Esophagus muscularis mucosa (tissue), 4 donors: Measurements from ENCODE around the gene UNC45B. TPM values are rescaled to one million over a fixed set of nuclear protein-coding genes. Genes with fewer than 3 reads are reported as not detected.

Experiments used
- DNase-seq: peaks from one replicate; pipeline ENCODE4 v3.0.0-alpha.2; 2017; ENCODE audit errors: extremely low spot score
- H3K27ac ChIP-seq, 4 donors: fragments of 200-600 bp; sonication (generic); replicated peaks in 1 of 4; 1 replicate in 3 of 4; 2 replicates in 1 of 4; pipeline ENCODE4 v1.5.1; 2016 to 2019; ENCODE audit warnings: mild to moderate bottlenecking in 1 of 4
- H3K27me3 ChIP-seq, 4 donors: fragments of 200-600 bp; sonication (generic); one replicate each; pipeline versions ENCODE4 v1.5.1 to v1.6.0; 2016 to 2019
- H3K36me3 ChIP-seq, 4 donors: fragments of 200-600 bp; sonication (generic); one replicate each; pipeline ENCODE4 v1.5.1; 2016 to 2019
- H3K4me1 ChIP-seq, 4 donors: fragments of 200-600 bp; sonication (generic); one replicate each; pipeline ENCODE4 v1.5.1; 2016 to 2019
- H3K4me3 ChIP-seq, 4 donors: fragments of 200-600 bp; sonication (generic); 1 replicate in 2 of 4; 2 replicates in 2 of 4; pipeline ENCODE4 v1.5.1; 2016 to 2019; ENCODE audit warnings: mild to moderate bottlenecking in 4 of 4, moderate library complexity in 1 of 4
- H3K9me3 ChIP-seq, 4 donors: fragments of 200-600 bp; sonication (generic); 1 replicate in 3 of 4; 2 replicates in 1 of 4; pipeline ENCODE4 v1.5.1; 2016 to 2019
- CTCF ChIP-seq, 3 experiments: fragments of 200-600 bp in 2 of 3; fragments of 450-650 bp in 1 of 3; sonication (generic) in 2 of 3; IDR thresholded peaks; one replicate each; pipeline ENCODE4 v1.5.1; 2017 to 2019; ENCODE audit warnings: antibody characterized with exemption in 3 of 3, mild to moderate bottlenecking in 2 of 3, moderate library complexity in 1 of 3
- EP300 ChIP-seq: sonication (generic); formaldehyde crosslinking; IDR thresholded peaks from one replicate; pipeline ENCODE4 v1.6.1; 2017; ENCODE audit warnings: antibody characterized with exemption
- POLR2A ChIP-seq: fragments of 450-650 bp; IDR thresholded peaks from one replicate; pipeline ENCODE4 v1.6.1; 2017; ENCODE audit warnings: antibody characterized with exemption, moderate library complexity, mild to moderate bottlenecking, low read depth
- POLR2AphosphoS5 ChIP-seq, 2 donors: sonication (generic); formaldehyde crosslinking; IDR thresholded peaks; one replicate each; pipeline ENCODE4 v1.6.1; 2017; ENCODE audit warnings: antibody characterized with exemption in 2 of 2
- WGBS: methylation state at CpG from one replicate; pipeline ENCODE4 v1.1.5; 2018; 5-methylcytosine and 5-hydroxymethylcytosine counted together
- intact Hi-C: fragments of 100-400 bp; cut with DNase I; formaldehyde crosslinking; loops from one replicate; pipeline ENCODE4 v1.15.1; 2023
- total RNA-seq, 4 donors: library from RNA; depleted of rRNA; stranded (reverse); fragments of >200 nt; gene quantifications; one replicate each; pipeline versions ENCODE4 v1.1.0 to v1.2.1, GENCODE V29; 2016

Gene UNC45B
- total RNA-seq, 4 donors from 2014 or later: under 0.01 to 0.23 (median 0.06) TPM; not detected in 1

- no peaks in the 10 kb centered on the region for H3K9me3 ChIP-seq
- H3K27me3 ChIP-seq: peaks cover 0 to 3% (median 0%) of the 10 kb centered on the region in 4 donors
- no peak overlapping the region for H3K4me3 ChIP-seq
- no peaks in the 10 kb centered on the region for H3K36me3 ChIP-seq
- intact Hi-C loops: loop anchor here (10.0 kb wide), 1 partner anchor 60 kb away; no protein-coding TSS in a partner anchor
- no peak for DNase-seq
- H3K4me1 ChIP-seq: peaks cover 0 to 9% (median 3%) of the 10 kb centered on the region in 4 donors
- 47% methylated on average over 5 of the region's 5 CpGs for WGBS
- H3K27ac ChIP-seq: peak overlapping the region in 2 of 4 donors; percentile 26 to 31
- TF ChIP-seq CTCF (IDR thresholded peaks at IDR 0.05) (no peak), POLR2A (no peak), EP300 (no peak), POLR2AphosphoS5 (IDR thresholded peaks at IDR 0.05) (no peak)
Observed at GRCh38 chr17:35214631-35215273, 67.1 kb downstream of the UNC45B start.

GRCh38 chr17:35217107-35217506 is 69.5 kb downstream of the UNC45B start:
- WGBS: 59% methylated on average over 5 of the region's 5 CpGs
- Histone ChIP-seq H3K9me3 (peaks cover 0 to 2% (median 0%) of the 10 kb centered on the region in 4 donors), H3K27me3 (no peaks in the 10 kb centered on the region), H3K4me3 (no peak overlapping the region), H3K4me1 (peaks cover 0 to 9% (median 3%) of the 10 kb centered on the region in 4 donors), H3K27ac (no peak overlapping the region), H3K36me3 (no peaks in the 10 kb centered on the region)
- TF ChIP-seq CTCF (IDR thresholded peaks at IDR 0.05): no peak
- no peak for TF ChIP-seq POLR2A
- DNase-seq: no peak
- intact Hi-C loops: loop anchor here (10.0 kb wide), 1 partner anchor 62 kb away; no protein-coding TSS in a partner anchor

- TF ChIP-seq POLR2AphosphoS5 (IDR thresholded peaks at IDR 0.05) (no peak), CTCF (IDR thresholded peaks at IDR 0.05) (no peak), EP300 (no peak), POLR2A (no peak)
- DNase-seq: no peak
- intact Hi-C loops: loop anchor here (10.0 kb wide), 1 partner anchor 64 kb away; no protein-coding TSS in a partner anchor
- H3K36me3 ChIP-seq: no peaks in the 10 kb centered on the region
- H3K27me3 ChIP-seq: peaks cover 0 to 12% (median 0%) of the 10 kb centered on the region in 4 donors
- H3K9me3 ChIP-seq: peaks cover 0 to 10% (median 0%) of the 10 kb centered on the region in 4 donors
- WGBS: 63% methylated on average over 2 of the region's 2 CpGs
- peak overlapping the region in 1 of 4 donors; percentile 38 for H3K27ac ChIP-seq
- H3K4me1 ChIP-seq: peaks cover 0 to 9% (median 3%) of the 10 kb centered on the region in 4 donors
- no peak overlapping the region for H3K4me3 ChIP-seq
Observed at GRCh38 chr17:35218915-35219314, 71.3 kb downstream of the UNC45B start.

GRCh38 chr17:35222452-35222851 is 74.8 kb downstream of the UNC45B start:
- H3K4me3 ChIP-seq: no peak overlapping the region

More at GRCh38 chr17:35222452-35222851, 74.8 kb downstream of the UNC45B start:
- DNase-seq: no peak
- no peaks in the 10 kb centered on the region for H3K36me3 ChIP-seq
- H3K27me3 ChIP-seq: peaks cover 0 to 12% (median 0%) of the 10 kb centered on the region in 4 donors
- H3K9me3 ChIP-seq: peaks cover 0 to 10% (median 0%) of the 10 kb centered on the region in 4 donors
- intact Hi-C loops: no loop called here
- no peaks in the 10 kb centered on the region for H3K4me1 ChIP-seq
- WGBS: 92% methylated on average over 2 of the region's 2 CpGs
- TF ChIP-seq POLR2A (no peak), POLR2AphosphoS5 (IDR thresholded peaks at IDR 0.05) (no peak), EP300 (no peak), CTCF (IDR thresholded peaks at IDR 0.05) (no peak)
- no peak overlapping the region for H3K27ac ChIP-seq
